Heart right ventricle (tissue), 16 donors: Measurements from ENCODE around the gene PTGR1. TPM values are rescaled to one million over a fixed set of nuclear protein-coding genes. Genes with fewer than 3 reads are reported as not detected.

ENCODE experiments used
- ATAC-seq, 8 donors: fragments of 200-7000 bp; cut with Tn5 transposase; one replicate each; pipeline ENCODE4 v1.9.1; 2020; ENCODE audit warnings: mild to moderate bottlenecking in 8 of 8, moderate library complexity in 8 of 8, moderate number of reproducible peaks in 1 of 8
- DNase-seq, 2 donors: peaks; one replicate each; pipeline ENCODE4 v3.0.0-alpha.2; 2020
- H3K27ac ChIP-seq, 10 donors: fragments of 200-600 bp; sonication (generic) in 2 of 10; one replicate each; pipeline versions ENCODE4 v1.5.0 to v1.8.0; 2020 to 2022; ENCODE audit warnings: mild to moderate bottlenecking in 3 of 10
- H3K27me3 ChIP-seq, 7 donors: fragments of 200-600 bp; one replicate each; pipeline ENCODE4 v1.8.0; 2021 to 2022; ENCODE audit warnings: mild to moderate bottlenecking in 2 of 7
- H3K36me3 ChIP-seq, 9 donors: fragments of 200-600 bp; sonication (generic) in 1 of 9; one replicate each; pipeline versions ENCODE4 v1.5.0 to v1.8.0; 2020 to 2022; ENCODE audit warnings: mild to moderate bottlenecking in 2 of 9
- H3K4me1 ChIP-seq, 9 donors: fragments of 200-600 bp; sonication (generic) in 1 of 9; one replicate each; pipeline versions ENCODE4 v1.5.0 to v1.8.0; 2020 to 2022; ENCODE audit warnings: mild to moderate bottlenecking in 4 of 9
- H3K4me3 ChIP-seq, 10 donors: fragments of 200-600 bp; sonication (generic) in 2 of 10; one replicate each; pipeline versions ENCODE4 v1.5.0 to v1.8.0; 2020 to 2022; ENCODE audit warnings: mild to moderate bottlenecking in 7 of 10, moderate library complexity in 2 of 10
- H3K9me3 ChIP-seq, 11 donors: fragments of 200-600 bp in 10 of 11; sonication (generic) in 2 of 11; one replicate each; pipeline versions ENCODE4 v1.5.0 to v1.8.0; 2013 to 2022; ENCODE audit warnings: mild to moderate bottlenecking in 2 of 11, control low read depth in 1 of 11, moderate library complexity in 1 of 11
- WGBS, 2 donors: extraction: QIAGEN DNeasy Blood & Tissue Kit; methylation state at CpG; one replicate each; pipeline ENCODE4 v1.1.7; 2013; ENCODE audit warnings: inconsistent platforms in 1 of 2; 5-methylcytosine and 5-hydroxymethylcytosine counted together
- intact Hi-C, 10 donors: fragments of 100-400 bp; cut with DNase I; formaldehyde crosslinking; loops; one replicate each; pipeline versions ENCODE4 v1.11.1 to v1.14.2; 2022
- polyA plus RNA-seq, 2 donors: library from polyadenylated mRNA; stranded (reverse); fragments of 200-250 nt; gene quantifications; one replicate each; pipeline ENCODE4 v1.2.3, GENCODE V29; 2013
- total RNA-seq, 10 donors: library from RNA; stranded (reverse); fragmentation: NEBNext Ultra II Directional in 3 of 10; extraction: Animal tissue kit (Norgen Biotek cat#: 25700) in 3 of 10; gene quantifications; one replicate each; pipeline versions ENCODE4 v1.2.1 to v1.2.4, GENCODE V29; 2021 to 2023
- TF ChIP-seq, protein P1 (sequence below), 9 donors: fragments of 200-600 bp; sonication (generic) in 2 of 9; IDR thresholded peaks; one replicate each; pipeline versions ENCODE4 v1.5.0 to v1.8.0; 2021 to 2022; ENCODE audit warnings: antibody characterized with exemption in 9 of 9, mild to moderate bottlenecking in 5 of 9, moderate library complexity in 1 of 9
- donor health status: Arrhythmogenic right ventricular cardiomyopathy.
- donor health status: ischemic (EF 13 %, LVEDD 7.1; RV severe dilation, severe dysfunction).
- donor health status: healthy with polysubstance abuse.
- donor health status: DM: no; HTN: yes; CAD: no.
- donor health status: DM: no; HTN: no; CAD: no.
- donor health status: ischemic (EF 25% LVEDD 6.9; RV normal size, moderate dysfunction).
- donor health status: ischemic (EF 25% LVEDD 5.7; RV mildly dilated, moderate dysfunction).
- donor health status: healthy.
- donor health status: DM: yes; HTN: yes; CAD: no.
- donor health status: Ischemic cardiomyopathy.
- donor health status: ischemic (EF 35%, LVEDD 5.7; RV mildly dilated, moderate dysfunction).
- donor health status: nonischemic (EF 11% LVEDD 7.7; RV severe dilation, severe dysfunction).
- donor health status: DM: yes; HTN: yes; CAD: no.
- donor health status: PGD.
- donor health status: ischemic (EF 29% LVEDD 5.4; RV normal size, mild dysfunction).
- donor health status: nonischemic (EF 23%, LVEDD 6.1; RV moderate dilation, normal function).

Gene PTGR1
- total and polyA plus RNA-seq, 12 donors: 10.4 to 55.8 (median 42.7) TPM

DNA sequence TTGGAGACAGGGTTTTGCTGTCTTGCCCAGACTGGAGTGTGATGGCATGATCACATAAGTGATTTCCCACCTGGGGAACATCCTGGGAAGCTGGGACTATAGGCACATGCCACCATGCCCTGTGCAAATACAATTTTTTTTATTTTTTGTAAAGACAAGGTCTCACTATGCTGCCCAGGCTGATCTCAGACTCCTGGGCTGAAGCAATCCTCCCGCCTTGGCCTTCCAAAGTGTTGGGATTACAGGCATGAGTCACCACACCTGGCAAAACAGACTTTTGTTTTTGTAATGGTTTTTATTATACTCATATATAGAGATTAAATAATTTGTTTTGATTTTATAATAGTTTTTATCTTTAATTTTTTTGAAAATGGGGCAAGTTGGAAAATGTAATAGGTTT lies 46.4 kb upstream of the PTGR1 start:
- TF ChIP-seq, protein P1, sequence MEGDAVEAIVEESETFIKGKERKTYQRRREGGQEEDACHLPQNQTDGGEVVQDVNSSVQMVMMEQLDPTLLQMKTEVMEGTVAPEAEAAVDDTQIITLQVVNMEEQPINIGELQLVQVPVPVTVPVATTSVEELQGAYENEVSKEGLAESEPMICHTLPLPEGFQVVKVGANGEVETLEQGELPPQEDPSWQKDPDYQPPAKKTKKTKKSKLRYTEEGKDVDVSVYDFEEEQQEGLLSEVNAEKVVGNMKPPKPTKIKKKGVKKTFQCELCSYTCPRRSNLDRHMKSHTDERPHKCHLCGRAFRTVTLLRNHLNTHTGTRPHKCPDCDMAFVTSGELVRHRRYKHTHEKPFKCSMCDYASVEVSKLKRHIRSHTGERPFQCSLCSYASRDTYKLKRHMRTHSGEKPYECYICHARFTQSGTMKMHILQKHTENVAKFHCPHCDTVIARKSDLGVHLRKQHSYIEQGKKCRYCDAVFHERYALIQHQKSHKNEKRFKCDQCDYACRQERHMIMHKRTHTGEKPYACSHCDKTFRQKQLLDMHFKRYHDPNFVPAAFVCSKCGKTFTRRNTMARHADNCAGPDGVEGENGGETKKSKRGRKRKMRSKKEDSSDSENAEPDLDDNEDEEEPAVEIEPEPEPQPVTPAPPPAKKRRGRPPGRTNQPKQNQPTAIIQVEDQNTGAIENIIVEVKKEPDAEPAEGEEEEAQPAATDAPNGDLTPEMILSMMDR (IDR thresholded peaks at IDR 0.05): no peak
- Histone ChIP-seq H3K27me3 (no peaks in the 10 kb centered on the region), H3K27ac (no peak overlapping the region), H3K9me3 (no peaks in the 10 kb centered on the region), H3K36me3 (peaks cover 0 to 55% (median 6%) of the 10 kb centered on the region in 9 donors), H3K4me1 (no peaks in the 10 kb centered on the region), H3K4me3 (no peak overlapping the region)
- no peak for ATAC-seq
- DNase-seq: no peak
- 90 to 98% methylated on average over 1 of the region's 1 CpG for WGBS, 2 donors
- intact Hi-C loops: no loop called here

DNA sequence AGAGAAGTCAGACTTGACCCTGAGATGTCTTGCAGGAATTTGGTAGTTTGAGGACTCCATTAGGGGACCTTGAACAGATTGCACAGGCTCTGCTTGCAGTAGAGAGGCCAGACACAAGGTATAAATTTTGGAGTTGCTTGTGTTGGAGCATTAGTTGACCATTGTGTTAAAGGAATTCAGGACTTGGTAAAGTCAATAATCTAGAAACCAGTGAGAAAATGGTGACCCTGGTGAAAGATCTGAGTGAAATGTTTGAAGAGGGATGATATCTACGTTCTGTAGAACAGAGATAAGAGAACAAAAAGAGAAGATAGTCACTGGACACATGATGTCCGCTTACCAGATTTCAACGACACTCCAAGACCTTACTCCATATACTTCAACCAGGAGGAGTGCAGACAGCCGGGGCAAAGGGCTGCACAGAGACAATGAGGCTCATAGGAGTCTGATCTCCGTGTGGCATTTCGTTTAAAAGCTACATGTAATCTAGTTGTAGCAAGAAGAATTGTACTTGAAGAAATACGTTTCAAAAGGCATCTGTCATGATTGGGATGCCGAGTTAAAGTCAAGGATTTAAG lies 44.8 kb upstream of the PTGR1 start:
- no peak for ATAC-seq
- Histone ChIP-seq H3K27ac (no peak overlapping the region), H3K27me3 (no peaks in the 10 kb centered on the region), H3K4me3 (no peak overlapping the region), H3K36me3 (peaks cover 0 to 40% (median 6%) of the 10 kb centered on the region in 9 donors), H3K4me1 (no peaks in the 10 kb centered on the region), H3K9me3 (no peaks in the 10 kb centered on the region)
- 82% methylated on average over 8 of the region's 8 CpGs for WGBS, 2 donors
- TF ChIP-seq, protein P1 (IDR thresholded peaks at IDR 0.05): no peak
- DNase-seq: no peak
- intact Hi-C loops: no loop called here

DNA sequence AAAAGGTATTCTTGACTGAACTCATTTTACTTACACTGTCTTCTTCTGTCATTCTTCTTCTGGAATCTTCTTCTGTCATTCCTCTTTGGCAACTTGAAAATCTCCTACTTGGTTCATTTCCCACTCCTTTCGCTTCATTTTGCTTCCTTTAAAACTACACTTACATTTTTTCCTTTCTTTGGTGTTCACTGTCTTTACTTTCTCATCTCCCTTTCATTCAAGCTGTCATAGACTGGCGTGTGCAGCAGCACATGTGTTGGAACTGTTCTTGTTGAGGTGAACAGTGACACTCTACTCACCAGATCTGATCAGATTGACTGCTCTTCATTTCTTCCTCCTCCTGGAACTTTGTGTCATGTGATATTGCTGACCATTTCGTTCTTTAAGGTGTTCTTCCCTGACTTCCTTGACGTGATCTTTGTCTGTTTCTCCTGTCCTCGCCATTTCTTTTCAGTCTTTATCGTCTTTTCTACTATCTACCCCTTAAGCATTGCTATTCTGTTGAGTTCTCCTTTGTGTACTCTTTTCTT lies 38.0 kb upstream of the PTGR1 start:
- H3K36me3 ChIP-seq: no peaks in the 10 kb centered on the region
- H3K4me1 ChIP-seq: peaks cover 0 to 39% (median 26%) of the 10 kb centered on the region in 9 donors
- ATAC-seq (no peak), DNase-seq (no peak)
- intact Hi-C loops: no loop called here
- H3K9me3 ChIP-seq: no peaks in the 10 kb centered on the region
- TF ChIP-seq, protein P1 (IDR thresholded peaks at IDR 0.05): no peak
- H3K4me3 ChIP-seq: no peak overlapping the region
- H3K27me3 ChIP-seq: no peaks in the 10 kb centered on the region
- WGBS, 2 donors: 84 to 90% methylated on average over 6 of the region's 6 CpGs
- no peak overlapping the region for H3K27ac ChIP-seq

DNA sequence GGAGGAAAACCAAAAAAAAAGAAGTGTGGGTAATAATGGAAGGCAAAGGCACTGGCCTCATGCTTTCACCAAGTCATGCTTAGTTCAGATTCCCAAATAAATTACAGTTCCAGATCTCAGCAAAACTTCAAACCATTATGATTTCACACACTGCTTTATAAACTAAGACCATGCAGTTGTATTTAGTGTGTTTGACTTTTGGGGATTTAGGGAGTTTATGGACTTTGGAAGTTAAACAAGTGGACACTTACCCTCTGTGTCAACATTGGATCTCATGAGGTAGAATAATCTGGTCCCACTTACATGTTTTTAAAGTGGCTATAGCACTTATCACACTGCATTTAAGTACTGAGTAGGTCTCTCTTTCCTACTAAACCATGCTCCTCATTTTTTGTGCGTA lies 35.4 kb upstream of the PTGR1 start:
- ATAC-seq (no peak), DNase-seq (no peak)
- no peaks in the 10 kb centered on the region for H3K36me3 ChIP-seq
- H3K4me3 ChIP-seq: no peak overlapping the region
- no peaks in the 10 kb centered on the region for H3K9me3 ChIP-seq
- no peaks in the 10 kb centered on the region for H3K27me3 ChIP-seq
- no peak overlapping the region for H3K27ac ChIP-seq
- intact Hi-C loops: no loop called here
- TF ChIP-seq, protein P1 (IDR thresholded peaks at IDR 0.05): no peak
- 72 to 89% methylated on average over 1 of the region's 1 CpG for WGBS, 2 donors
- peaks cover 0 to 54% (median 43%) of the 10 kb centered on the region in 9 donors for H3K4me1 ChIP-seq
